ENCODE measurements around the gene WDR88. TPM values are rescaled to one million over a fixed set of nuclear protein-coding genes. Genes with fewer than 3 reads are reported as not detected.
"Not testable (repeated sequence)": the region's sequence is repeated elsewhere in the genome, so short reads cannot be mapped to it uniquely, and the experiment has no call there.

WDR88 gene
- polyA plus RNA-seq, 1 donor from 2014 or later, result 0.35 TPM

GRCh38 chr19:33187183-33187540, 55.2 kb downstream of the WDR88 start:
- H2AFZ ChIP-seq (ENCODE audit: low read depth, low read length), result no peak overlapping the region
- no peaks in the 10 kb centered on the region for H4K20me1 ChIP-seq (ENCODE audit: insufficient read depth)
- TF ChIP-seq RAD21 (conservative IDR thresholded peaks at IDR 0.05) (no peak), EZH2 (IDR thresholded peaks at IDR 0.05; ENCODE audit: borderline replicate concordance, insufficient read depth, low read length, poor library complexity, severe bottlenecking) (no peak), POLR2AphosphoS5 (IDR thresholded peaks at IDR 0.05) (no peak), SMC3 (conservative IDR thresholded peaks at IDR 0.05; ENCODE audit: poor library complexity) (no peak), CTCF (IDR thresholded peaks at IDR 0.05; ENCODE audit: poor library complexity, severe bottlenecking) (no peak), EP300 (conservative IDR thresholded peaks at IDR 0.05; ENCODE audit: poor library complexity, severe bottlenecking) (no peak), TAF1 (IDR thresholded peaks at IDR 0.05; ENCODE audit: low read depth) (no peak), MXI1 (conservative IDR thresholded peaks at IDR 0.05; ENCODE audit: poor library complexity, severe bottlenecking) (no peak)
- TF ChIP-seq, protein P1, sequence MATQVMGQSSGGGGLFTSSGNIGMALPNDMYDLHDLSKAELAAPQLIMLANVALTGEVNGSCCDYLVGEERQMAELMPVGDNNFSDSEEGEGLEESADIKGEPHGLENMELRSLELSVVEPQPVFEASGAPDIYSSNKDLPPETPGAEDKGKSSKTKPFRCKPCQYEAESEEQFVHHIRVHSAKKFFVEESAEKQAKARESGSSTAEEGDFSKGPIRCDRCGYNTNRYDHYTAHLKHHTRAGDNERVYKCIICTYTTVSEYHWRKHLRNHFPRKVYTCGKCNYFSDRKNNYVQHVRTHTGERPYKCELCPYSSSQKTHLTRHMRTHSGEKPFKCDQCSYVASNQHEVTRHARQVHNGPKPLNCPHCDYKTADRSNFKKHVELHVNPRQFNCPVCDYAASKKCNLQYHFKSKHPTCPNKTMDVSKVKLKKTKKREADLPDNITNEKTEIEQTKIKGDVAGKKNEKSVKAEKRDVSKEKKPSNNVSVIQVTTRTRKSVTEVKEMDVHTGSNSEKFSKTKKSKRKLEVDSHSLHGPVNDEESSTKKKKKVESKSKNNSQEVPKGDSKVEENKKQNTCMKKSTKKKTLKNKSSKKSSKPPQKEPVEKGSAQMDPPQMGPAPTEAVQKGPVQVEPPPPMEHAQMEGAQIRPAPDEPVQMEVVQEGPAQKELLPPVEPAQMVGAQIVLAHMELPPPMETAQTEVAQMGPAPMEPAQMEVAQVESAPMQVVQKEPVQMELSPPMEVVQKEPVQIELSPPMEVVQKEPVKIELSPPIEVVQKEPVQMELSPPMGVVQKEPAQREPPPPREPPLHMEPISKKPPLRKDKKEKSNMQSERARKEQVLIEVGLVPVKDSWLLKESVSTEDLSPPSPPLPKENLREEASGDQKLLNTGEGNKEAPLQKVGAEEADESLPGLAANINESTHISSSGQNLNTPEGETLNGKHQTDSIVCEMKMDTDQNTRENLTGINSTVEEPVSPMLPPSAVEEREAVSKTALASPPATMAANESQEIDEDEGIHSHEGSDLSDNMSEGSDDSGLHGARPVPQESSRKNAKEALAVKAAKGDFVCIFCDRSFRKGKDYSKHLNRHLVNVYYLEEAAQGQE (IDR thresholded peaks at IDR 0.05; ENCODE audit: borderline replicate concordance), result no peak
- no peaks in the 10 kb centered on the region for H3K9me3 ChIP-seq (ENCODE audit: low read length)
- no peaks in the 10 kb centered on the region for H3K36me3 ChIP-seq (ENCODE audit: insufficient read depth, low read length)
- no peaks in the 10 kb centered on the region for H3K79me2 ChIP-seq (replicated peaks; ENCODE audit: insufficient read depth, low read length)
- H3K27ac ChIP-seq (ENCODE audit: low read length), result no peak overlapping the region
- H3K4me3 ChIP-seq (ENCODE audit: low read length), result no peak overlapping the region
- H3F3A ChIP-seq (ENCODE audit: insufficient read depth, low read length, poor library complexity, severe bottlenecking), result no peaks in the 10 kb centered on the region
- H3K4me2 ChIP-seq (ENCODE audit: low read length), result no peak overlapping the region
- H3K9me2 ChIP-seq (ENCODE audit: insufficient read depth, low read length), result no peaks in the 10 kb centered on the region
- H3K9ac ChIP-seq (ENCODE audit: low read length), result no peak overlapping the region
- no peaks in the 10 kb centered on the region for H3K27me3 ChIP-seq (ENCODE audit: insufficient read depth, low read depth, low read length)

GRCh38 chr19:33189453-33189852, 57.5 kb downstream of the WDR88 start:
- H3K9me3 ChIP-seq (ENCODE audit: low read length), result no peaks in the 10 kb centered on the region
- H2AFZ ChIP-seq (ENCODE audit: low read depth, low read length), result no peak overlapping the region
- H3K4me3 ChIP-seq (ENCODE audit: low read length), result no peak overlapping the region
- H3K9me2 ChIP-seq (ENCODE audit: insufficient read depth, low read length), result no peaks in the 10 kb centered on the region
- no peak overlapping the region for H3K4me2 ChIP-seq (ENCODE audit: low read length)
- H3K27me3 ChIP-seq (ENCODE audit: insufficient read depth, low read depth, low read length), result no peaks in the 10 kb centered on the region
- H3K9ac ChIP-seq (ENCODE audit: low read length), result no peak overlapping the region
- H3K36me3 ChIP-seq (ENCODE audit: insufficient read depth, low read length), result no peaks in the 10 kb centered on the region
- no peak overlapping the region for H3K27ac ChIP-seq (ENCODE audit: low read length)
- TF ChIP-seq MXI1 (conservative IDR thresholded peaks at IDR 0.05; ENCODE audit: poor library complexity, severe bottlenecking), result no peak
- TF ChIP-seq POLR2AphosphoS5 (IDR thresholded peaks at IDR 0.05), result no peak
- TF ChIP-seq EP300 (conservative IDR thresholded peaks at IDR 0.05; ENCODE audit: poor library complexity, severe bottlenecking), result no peak
- TF ChIP-seq RAD21 (conservative IDR thresholded peaks at IDR 0.05), result no peak
- TF ChIP-seq SMC3 (conservative IDR thresholded peaks at IDR 0.05; ENCODE audit: poor library complexity), result no peak
- TF ChIP-seq CTCF (IDR thresholded peaks at IDR 0.05; ENCODE audit: poor library complexity, severe bottlenecking), result no peak
- H3K79me2 ChIP-seq (replicated peaks; ENCODE audit: insufficient read depth, low read length), result peaks cover 3% of the 10 kb centered on the region
- H4K20me1 ChIP-seq (ENCODE audit: insufficient read depth), result no peaks in the 10 kb centered on the region
- H3F3A ChIP-seq (ENCODE audit: insufficient read depth, low read length, poor library complexity, severe bottlenecking), result no peaks in the 10 kb centered on the region

- H3K4me2 ChIP-seq (ENCODE audit: low read length); H3K36me3 ChIP-seq (ENCODE audit: insufficient read depth, low read length); H3F3A ChIP-seq (ENCODE audit: insufficient read depth, low read length, poor library complexity, severe bottlenecking); H2AFZ ChIP-seq (ENCODE audit: low read depth, low read length); H3K9me3 ChIP-seq (ENCODE audit: low read length); H3K4me3 ChIP-seq (ENCODE audit: low read length); H3K27me3 ChIP-seq (ENCODE audit: insufficient read depth, low read depth, low read length); H3K9ac ChIP-seq (ENCODE audit: low read length); H3K27ac ChIP-seq (ENCODE audit: low read length); H3K9me2 ChIP-seq (ENCODE audit: insufficient read depth, low read length); H4K20me1 ChIP-seq (ENCODE audit: insufficient read depth): not testable (repeated sequence)
- H3K79me2 ChIP-seq (replicated peaks; ENCODE audit: insufficient read depth, low read length), result peaks cover 17% of the 10 kb centered on the region
Observed at GRCh38 chr19:33191092-33191491, 59.2 kb downstream of the WDR88 start.
